ENCODE results near the gene MTHFD2L.
A peak's percentile ranks its signal among the peaks of the same experiment; 100 is the strongest.

Gene MTHFD2L

DNA sequence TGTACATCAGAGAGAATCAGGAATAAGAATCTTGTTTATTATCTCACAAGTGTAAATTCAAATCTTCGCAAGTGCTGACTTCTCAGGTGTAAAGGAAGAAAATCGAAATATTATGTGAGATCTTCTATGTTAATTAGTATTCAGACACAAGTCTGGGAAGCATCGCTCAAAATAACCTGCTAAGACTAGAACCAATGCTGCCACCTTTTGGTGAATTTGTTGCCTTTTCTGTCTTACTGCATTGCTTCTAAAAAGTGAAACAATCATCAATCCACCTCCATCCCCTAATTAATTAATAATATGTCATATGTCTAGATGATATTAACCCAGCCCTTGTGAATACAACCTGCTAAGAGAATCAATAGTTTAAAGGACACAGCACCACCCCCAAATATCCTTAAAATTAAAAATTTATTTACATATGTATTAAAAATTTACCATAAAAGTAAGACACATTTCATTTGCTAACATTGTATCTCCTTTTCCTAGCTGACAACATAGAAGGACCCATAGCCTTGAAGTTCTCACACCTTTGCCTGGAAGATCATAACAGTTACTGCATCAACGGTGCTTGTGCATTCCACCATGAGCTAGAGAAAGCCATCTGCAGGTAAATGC, 153.9 kb downstream of the MTHFD2L start:
- Histone ChIP-seq H3K4me3 (ENCODE audit: low read depth, low read length) (no peak overlapping the region), H3K9me3 (no peaks in the 10 kb centered on the region), H3K27me3 (0 out of 2 replicates have a peak, but pooled peaks cover 5% of the 10 kb centered on the region), H3K4me1 (no peaks in the 10 kb centered on the region), H3K36me3 (no peaks in the 10 kb centered on the region)
- peak; percentile 62 for TF ChIP-seq CTCF (IDR thresholded peaks at IDR 0.05; ENCODE audit: low read depth, low read length)
- DNase-seq = peak; percentile 26

DNA sequence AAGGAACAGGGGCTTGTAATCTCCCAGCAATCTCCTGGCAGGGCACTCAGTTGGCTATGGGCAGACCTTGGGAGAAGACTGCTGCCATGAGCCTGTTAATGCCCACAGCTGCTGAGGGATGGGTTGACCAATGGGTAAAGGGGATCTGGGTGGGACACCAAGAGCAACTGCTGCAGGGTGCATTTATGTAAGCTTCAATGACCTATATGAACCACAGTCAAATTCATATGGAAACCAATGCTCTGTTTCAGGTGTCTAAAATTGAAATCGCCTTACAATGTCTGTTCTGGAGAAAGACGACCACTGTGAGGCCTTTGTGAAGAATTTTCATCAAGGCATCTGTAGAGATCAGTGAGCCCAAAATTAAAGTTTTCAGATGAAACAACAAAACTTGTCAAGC, 156.4 kb downstream of the MTHFD2L start:
- TF ChIP-seq CTCF (IDR thresholded peaks at IDR 0.05; ENCODE audit: low read depth, low read length) = no peak
- Histone ChIP-seq H3K27me3 (peaks cover 5% of the 10 kb centered on the region; the same call in 1 of the 2 replicates), H3K36me3 (no peaks in the 10 kb centered on the region), H3K9me3 (no peaks in the 10 kb centered on the region), H3K4me1 (no peaks in the 10 kb centered on the region), H3K4me3 (ENCODE audit: low read depth, low read length) (no peak overlapping the region)
- no peak for DNase-seq

DNA sequence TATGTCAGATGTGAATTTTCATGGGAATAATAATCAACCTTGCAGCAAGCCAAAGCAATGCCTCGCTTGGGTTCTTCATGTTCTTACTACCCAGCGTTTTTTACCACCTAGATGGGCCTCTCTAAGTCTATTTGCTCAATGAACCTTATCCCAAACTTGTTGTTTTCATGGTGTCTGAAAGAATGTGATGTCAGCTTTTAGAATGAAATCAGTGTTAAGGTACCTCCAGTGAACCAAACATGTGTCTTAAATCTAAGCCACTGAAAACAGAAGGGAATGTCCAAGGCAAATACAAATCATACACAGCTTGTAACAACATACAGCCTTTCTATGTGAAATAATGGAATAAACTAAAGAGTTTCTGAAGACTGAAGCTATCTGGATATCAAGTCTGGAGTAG, 157.0 kb downstream of the MTHFD2L start:
- no peaks in the 10 kb centered on the region for H3K36me3 ChIP-seq
- no peaks in the 10 kb centered on the region for H3K9me3 ChIP-seq
- TF ChIP-seq CTCF (IDR thresholded peaks at IDR 0.05; ENCODE audit: low read depth, low read length) = no peak
- H3K4me3 ChIP-seq (ENCODE audit: low read depth, low read length) = no peak overlapping the region
- H3K27me3 ChIP-seq = peaks cover 5% of the 10 kb centered on the region; the same call in 1 of the 2 replicates
- no peak for DNase-seq
- H3K4me1 ChIP-seq = no peaks in the 10 kb centered on the region

GRCh38 chr4:74315376-74315775, 157.5 kb downstream of the MTHFD2L start:
- H3K27me3 ChIP-seq = peaks cover 5% of the 10 kb centered on the region; the same call in 1 of the 2 replicates
- no peak for DNase-seq
- no peaks in the 10 kb centered on the region for H3K4me1 ChIP-seq
- H3K36me3 ChIP-seq = no peaks in the 10 kb centered on the region
- TF ChIP-seq CTCF (IDR thresholded peaks at IDR 0.05; ENCODE audit: low read depth, low read length) = no peak
- H3K9me3 ChIP-seq = no peaks in the 10 kb centered on the region
- H3K4me3 ChIP-seq (ENCODE audit: low read depth, low read length) = no peak overlapping the region

GRCh38 chr4:74316397-74316796, 158.5 kb downstream of the MTHFD2L start:
- no peak for TF ChIP-seq CTCF (IDR thresholded peaks at IDR 0.05; ENCODE audit: low read depth, low read length)
- H3K4me1 ChIP-seq = no peaks in the 10 kb centered on the region
- H3K27me3 ChIP-seq = peaks cover 5% of the 10 kb centered on the region; the same call in 1 of the 2 replicates
- no peak overlapping the region for H3K4me3 ChIP-seq (ENCODE audit: low read depth, low read length)
- H3K36me3 ChIP-seq = no peaks in the 10 kb centered on the region
- H3K9me3 ChIP-seq = no peaks in the 10 kb centered on the region
- DNase-seq = no peak

GRCh38 chr4:74317616-74318246, 159.8 kb downstream of the MTHFD2L start:
- TF ChIP-seq CTCF (IDR thresholded peaks at IDR 0.05; ENCODE audit: low read depth, low read length) = no peak
- H3K36me3 ChIP-seq = no peaks in the 10 kb centered on the region
- H3K27me3 ChIP-seq = peaks cover 5% of the 10 kb centered on the region; the same call in 1 of the 2 replicates
- H3K4me3 ChIP-seq (ENCODE audit: low read depth, low read length) = no peak overlapping the region
- no peaks in the 10 kb centered on the region for H3K4me1 ChIP-seq
- H3K9me3 ChIP-seq = no peaks in the 10 kb centered on the region
- DNase-seq = no peak
